ENCODE measurements around the gene LDLRAD3.
"Not testable (repeated sequence)": the region's sequence is repeated elsewhere in the genome, so short reads cannot be mapped to it uniquely, and the experiment has no call there.

The LDLRAD3 gene

DNA sequence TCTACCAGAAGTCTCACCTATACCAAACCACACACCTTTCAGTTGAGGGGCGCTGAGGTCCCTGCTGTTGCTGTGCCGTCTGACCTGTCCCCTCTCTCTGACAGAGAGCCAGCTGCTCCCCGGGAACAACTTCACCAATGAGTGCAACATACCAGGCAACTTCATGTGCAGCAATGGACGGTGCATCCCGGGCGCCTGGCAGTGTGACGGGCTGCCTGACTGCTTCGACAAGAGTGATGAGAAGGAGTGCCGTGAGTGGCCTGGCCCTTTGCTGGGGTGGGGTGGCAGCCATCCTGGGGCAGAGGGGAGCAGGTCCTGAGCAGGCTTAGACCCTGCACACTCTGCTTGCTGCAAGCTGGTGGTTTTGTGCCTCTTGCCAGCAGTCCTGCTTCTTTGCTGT lies 92.1 kb downstream of the LDLRAD3 start:
- TF ChIP-seq, protein P1, sequence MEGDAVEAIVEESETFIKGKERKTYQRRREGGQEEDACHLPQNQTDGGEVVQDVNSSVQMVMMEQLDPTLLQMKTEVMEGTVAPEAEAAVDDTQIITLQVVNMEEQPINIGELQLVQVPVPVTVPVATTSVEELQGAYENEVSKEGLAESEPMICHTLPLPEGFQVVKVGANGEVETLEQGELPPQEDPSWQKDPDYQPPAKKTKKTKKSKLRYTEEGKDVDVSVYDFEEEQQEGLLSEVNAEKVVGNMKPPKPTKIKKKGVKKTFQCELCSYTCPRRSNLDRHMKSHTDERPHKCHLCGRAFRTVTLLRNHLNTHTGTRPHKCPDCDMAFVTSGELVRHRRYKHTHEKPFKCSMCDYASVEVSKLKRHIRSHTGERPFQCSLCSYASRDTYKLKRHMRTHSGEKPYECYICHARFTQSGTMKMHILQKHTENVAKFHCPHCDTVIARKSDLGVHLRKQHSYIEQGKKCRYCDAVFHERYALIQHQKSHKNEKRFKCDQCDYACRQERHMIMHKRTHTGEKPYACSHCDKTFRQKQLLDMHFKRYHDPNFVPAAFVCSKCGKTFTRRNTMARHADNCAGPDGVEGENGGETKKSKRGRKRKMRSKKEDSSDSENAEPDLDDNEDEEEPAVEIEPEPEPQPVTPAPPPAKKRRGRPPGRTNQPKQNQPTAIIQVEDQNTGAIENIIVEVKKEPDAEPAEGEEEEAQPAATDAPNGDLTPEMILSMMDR (IDR thresholded peaks at IDR 0.05; ENCODE audit: extremely low read depth, missing control alignments): no peak
- DNase-seq (ENCODE audit: low spot score): no peak

DNA sequence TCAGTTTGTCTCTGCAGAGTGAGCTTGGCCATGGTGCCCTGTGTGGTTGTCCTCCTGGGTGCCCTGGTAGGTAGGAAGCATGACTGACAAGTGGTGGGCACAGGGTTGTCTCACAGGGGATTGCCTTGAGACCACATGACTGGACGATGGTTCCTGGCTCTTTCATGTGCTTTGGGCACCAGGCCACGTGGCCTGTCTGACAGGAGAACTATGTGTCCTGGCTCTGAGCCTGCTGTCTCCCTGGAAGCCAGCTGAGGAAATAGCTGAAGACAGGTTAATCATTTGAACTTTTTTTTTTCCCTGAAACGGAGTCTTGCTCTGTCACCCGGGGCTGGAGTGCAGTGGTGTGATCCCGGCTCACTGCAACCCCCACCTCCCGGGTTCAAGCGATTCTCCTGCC lies 93.2 kb downstream of the LDLRAD3 start:
- DNase-seq (ENCODE audit: low spot score): no peak
- TF ChIP-seq, protein P1 (IDR thresholded peaks at IDR 0.05; ENCODE audit: extremely low read depth, missing control alignments): no peak

GRCh38 chr11:36038541-36038940 lies 94.7 kb downstream of the LDLRAD3 start:
- no peak for DNase-seq (ENCODE audit: low spot score)
- TF ChIP-seq, protein P1 (IDR thresholded peaks at IDR 0.05; ENCODE audit: extremely low read depth, missing control alignments): no peak

DNA sequence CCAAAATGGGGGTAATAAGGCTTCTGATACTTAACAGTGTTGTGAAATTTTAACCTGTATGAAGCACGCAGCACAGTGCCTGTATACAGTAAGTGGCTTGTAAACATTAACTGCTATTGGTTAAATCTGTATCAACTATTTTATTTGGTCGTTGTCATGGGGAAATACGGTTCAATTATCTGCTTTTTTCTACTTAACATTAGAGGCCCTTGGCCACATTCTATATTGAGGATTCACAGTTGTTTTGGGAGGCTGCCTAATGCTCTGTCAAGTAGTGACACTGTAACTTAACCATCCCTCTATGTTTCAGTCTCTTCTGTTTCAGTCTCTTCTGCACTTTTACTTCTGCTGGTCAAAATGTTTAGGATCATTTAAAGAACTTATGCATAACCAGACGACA lies 95.6 kb downstream of the LDLRAD3 start:
- TF ChIP-seq, protein P1 (IDR thresholded peaks at IDR 0.05; ENCODE audit: extremely low read depth, missing control alignments): no peak
- no peak for DNase-seq (ENCODE audit: low spot score)

DNA sequence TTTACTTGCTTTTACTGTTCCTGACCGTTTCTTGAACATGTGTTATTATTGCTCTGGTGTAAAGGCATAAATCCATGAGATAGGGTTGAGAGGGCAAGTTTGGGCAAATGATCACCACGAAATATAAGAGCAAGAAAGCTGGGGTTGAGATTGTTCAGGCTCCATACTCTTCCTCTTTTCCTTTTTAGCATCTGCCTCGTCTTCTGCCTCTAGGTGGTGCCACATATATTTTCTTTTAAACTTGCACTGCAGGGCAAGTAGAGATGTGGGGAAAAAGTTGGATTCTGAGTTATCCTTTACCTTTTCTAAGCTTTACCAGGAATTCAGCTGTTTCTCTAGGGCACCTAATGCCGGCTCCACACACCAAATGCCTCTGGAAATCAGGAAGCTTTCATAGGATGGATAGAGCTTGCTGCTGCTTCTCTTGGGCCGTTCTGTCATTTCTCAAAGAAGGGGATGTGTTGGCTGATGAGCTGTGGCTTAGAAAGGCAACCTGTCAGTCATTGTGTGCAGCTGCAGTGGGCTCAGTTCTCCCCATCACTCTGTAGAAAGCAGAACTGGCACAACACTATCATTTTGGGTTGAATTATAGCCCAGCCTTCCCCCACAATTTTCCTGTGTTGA lies 98.2 kb downstream of the LDLRAD3 start:
- DNase-seq (ENCODE audit: low spot score): peak; percentile 17
- TF ChIP-seq, protein P1 (IDR thresholded peaks at IDR 0.05; ENCODE audit: extremely low read depth, missing control alignments): peak; percentile 31

GRCh38 chr11:36044636-36045035 lies 100.8 kb downstream of the LDLRAD3 start:
- no peak for DNase-seq (ENCODE audit: low spot score)
- TF ChIP-seq, protein P1 (IDR thresholded peaks at IDR 0.05; ENCODE audit: extremely low read depth, missing control alignments): no peak

DNA sequence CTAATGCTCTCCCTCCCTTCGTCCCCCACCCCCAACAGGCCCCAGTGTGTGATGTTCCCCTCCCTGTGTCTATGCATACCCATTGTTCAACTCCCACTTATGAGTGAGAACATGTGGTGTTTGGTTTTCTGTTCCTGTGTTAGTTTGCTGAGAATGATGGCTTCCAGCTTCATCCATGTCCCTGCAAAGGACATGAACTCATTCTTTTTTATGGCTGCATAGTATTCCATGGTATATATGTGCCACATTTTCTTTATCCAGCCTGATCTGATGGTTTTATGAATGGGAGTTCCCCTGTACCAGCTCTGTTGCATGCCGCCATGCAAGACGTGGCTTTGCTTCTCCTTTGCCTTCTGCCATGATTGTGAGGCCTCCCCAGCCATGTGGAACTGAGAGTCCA lies 102.1 kb downstream of the LDLRAD3 start:
- not testable (repeated sequence) for DNase-seq (ENCODE audit: low spot score)

DNA sequence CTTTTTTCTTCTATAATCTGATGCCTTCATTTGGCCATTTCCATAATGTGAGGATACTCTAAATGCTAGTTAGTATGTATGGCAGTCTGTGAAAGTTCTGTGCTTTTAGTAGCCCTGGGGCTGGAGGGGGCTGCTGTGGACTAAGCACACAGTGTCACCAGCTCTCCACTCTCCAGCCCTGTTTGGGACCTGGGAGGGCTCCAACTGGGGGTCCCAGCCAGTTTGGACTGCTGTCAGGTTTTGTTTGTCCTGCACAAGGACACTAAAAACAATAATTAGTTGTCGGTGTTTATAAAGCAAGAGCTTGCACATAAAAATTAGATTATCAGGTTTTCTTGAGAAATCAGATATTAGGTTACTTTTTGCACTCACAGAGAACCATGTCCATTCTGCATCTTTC lies 103.1 kb downstream of the LDLRAD3 start:
- TF ChIP-seq, protein P1 (IDR thresholded peaks at IDR 0.05; ENCODE audit: extremely low read depth, missing control alignments): no peak
- no peak for DNase-seq (ENCODE audit: low spot score)

Measured in GM20000 (cell line).